SKM-1 treated with dmso at 0.1 percent for 144 hours (cell line): ENCODE results near the gene CEP112.

Experiments
- DNase-seq: peaks from one replicate; lab custom pipeline; 2025; ENCODE audit not compliant: unreplicated experiment; lab: John Stamatoyannopoulos, UW

The CEP112 gene

GRCh38 chr17:66211047-66211810 is 19.3 kb upstream of the CEP112 start:
- DNase-seq, result no peak

DNA sequence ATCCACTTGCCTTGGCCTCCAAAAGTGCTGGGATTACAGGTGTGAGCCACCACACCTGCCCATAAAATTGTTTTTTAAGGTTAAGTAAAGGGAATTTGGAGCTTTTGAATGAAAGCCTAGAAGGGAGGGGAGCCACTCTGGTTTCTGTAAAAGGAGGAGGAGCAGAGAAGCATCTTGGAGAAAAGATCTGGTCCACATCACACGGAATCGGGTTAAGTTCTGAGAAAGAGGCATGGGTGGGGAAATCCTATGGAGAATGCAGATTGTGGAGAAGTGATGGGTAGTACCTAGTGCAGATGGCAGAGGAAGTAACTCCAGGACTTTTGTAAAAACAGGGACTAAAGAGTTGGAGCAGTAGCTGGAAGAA is 18.3 kb upstream of the CEP112 start:
- no peak for DNase-seq

DNA sequence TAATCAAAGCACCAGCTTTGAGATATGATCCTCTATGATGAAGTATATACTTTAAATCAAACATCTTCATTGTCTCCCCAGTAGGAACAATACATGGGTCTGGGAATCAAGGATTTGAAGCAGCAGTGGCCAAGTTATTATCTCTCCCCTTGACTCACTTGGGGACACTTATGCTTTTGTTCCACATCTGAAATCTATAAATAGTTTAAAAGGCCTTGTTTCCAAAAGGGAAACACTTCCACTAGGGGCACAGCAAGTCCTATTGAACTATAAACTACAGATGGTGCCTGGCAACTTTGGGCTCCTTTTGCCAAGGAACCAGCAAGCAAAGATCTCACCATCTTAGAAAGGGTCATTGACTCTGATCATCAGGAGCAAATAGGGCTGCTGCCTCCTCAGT is 16.0 kb upstream of the CEP112 start:
- no peak for DNase-seq

GRCh38 chr17:66203274-66204015 is 11.5 kb upstream of the CEP112 start:
- DNase-seq, result no peak

- peak; percentile 14 for DNase-seq
Measured at GRCh38 chr17:66200685-66201092, 8.8 kb upstream of the CEP112 start.

GRCh38 chr17:66198242-66198641 is 6.3 kb upstream of the CEP112 start:
- DNase-seq, result no peak

GRCh38 chr17:66192378-66192687 is 400 bp upstream of the CEP112 start:
- DNase-seq, result no peak

GRCh38 chr17:66190738-66191592 is 968 bp downstream of the CEP112 start:
- DNase-seq, result no peak

DNA sequence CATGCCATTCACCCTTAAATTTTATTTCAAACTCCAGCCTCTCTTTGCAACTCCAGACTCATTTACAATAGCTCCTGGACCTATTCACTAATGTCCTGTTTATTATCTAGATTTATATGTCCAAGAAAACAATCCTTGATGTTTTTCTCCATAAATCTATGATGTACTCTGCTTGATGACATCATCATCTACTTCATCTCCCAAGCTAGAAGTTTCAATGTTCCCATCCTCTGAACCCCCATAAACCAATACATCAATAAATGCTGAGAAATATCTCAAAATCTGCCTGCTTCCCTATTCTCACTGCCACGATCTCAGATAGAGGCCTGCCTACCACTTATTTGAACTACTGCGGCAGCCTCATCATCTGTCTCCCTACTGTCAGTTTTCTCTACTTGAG is 4.2 kb downstream of the CEP112 start:
- DNase-seq, result no peak

GRCh38 chr17:66185862-66186261 is 6.1 kb downstream of the CEP112 start:
- no peak for DNase-seq

DNA sequence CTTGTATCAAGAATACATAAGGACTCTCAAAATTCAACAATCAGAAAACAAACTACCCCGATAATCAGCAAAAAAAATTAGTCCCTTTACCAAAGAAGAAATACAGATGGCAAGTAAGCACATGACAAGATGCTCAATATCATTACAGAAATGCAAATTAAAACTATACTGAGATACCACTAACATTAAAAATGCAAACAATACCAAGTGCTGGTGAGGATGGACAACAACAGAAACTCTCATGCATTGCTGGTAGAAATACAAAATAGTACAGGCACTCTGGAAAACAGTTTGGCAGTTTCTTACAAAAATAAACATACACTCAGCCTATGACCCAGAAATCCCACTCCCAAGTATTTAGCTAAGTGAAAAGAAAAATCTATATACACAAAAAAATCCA is 7.5 kb downstream of the CEP112 start:
- DNase-seq, result no peak

DNA sequence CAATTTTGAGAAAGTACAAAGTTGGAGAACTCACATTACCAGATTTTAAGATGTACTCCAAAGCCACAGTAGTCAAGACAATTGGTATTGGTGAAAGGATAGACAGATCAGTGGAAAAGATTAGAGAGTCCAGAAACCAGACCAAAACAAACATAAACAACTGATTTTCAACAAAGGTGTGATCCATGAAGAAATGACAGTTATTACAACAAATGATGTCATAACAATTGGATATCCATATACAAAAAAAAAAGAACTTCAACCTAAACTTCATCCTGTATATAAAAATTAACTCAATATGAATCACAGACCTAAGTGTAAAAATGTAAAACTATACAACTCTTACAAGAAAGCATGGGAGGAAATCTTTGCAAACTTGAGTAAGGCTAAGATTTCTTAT is 8.4 kb downstream of the CEP112 start:
- DNase-seq, result no peak

DNA sequence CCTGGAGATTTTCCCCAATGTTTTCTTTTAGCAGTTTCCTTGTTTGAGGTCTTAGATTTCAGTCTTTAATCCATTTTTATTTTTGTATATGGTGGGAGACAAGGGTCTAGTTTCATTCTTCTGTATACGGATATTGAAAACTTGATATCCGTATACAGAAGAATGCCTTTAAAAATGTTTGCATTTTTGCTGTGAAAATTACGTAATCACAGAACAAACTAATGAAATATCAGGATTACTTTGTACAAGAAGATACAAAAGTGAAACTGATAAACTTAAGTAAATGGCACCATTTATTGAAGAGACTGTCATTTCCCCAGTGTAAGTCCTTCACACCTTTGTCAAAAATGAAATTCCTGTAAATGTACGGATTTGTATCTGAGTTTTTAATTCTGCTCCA is 13.3 kb downstream of the CEP112 start:
- no peak for DNase-seq

DNA sequence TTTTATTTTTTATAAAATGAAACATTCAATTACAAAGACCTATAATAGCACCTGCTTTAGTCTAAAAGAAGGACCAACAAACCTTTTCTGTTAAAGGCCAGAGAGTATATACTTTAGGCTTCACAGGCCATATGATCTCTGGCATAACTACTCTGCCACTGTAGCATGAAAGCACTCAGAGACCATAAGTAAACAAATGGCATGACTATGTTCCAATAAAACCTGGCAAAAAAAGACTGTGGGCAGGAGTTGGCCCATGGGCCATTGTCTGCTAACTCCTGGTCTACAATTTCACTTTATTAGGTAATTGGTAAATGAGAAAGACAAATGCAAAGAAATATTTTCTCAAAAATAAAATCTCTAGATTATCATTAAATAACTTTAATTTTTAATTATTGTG is 14.9 kb downstream of the CEP112 start:
- no peak for DNase-seq

DNA sequence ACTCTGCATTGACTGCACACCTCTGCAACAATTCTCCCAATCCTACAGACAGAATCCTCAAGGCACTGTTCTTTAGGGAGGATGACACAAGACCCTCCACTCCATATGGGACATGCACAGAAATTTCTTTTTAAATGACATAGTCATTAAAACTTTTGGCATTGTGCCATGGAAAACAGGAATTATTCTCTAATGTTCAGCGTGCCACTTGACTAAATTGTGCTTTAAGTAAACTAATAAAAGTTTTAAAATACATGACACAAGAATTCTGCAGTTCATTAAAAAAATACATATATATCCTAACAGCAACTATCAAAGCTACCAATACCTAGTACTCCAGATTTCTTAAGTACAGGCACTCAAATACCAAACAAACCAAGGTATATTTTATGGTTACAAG is 16.0 kb downstream of the CEP112 start:
- DNase-seq, result no peak

GRCh38 chr17:66172691-66173223 is 19.2 kb downstream of the CEP112 start:
- no peak for DNase-seq

DNA sequence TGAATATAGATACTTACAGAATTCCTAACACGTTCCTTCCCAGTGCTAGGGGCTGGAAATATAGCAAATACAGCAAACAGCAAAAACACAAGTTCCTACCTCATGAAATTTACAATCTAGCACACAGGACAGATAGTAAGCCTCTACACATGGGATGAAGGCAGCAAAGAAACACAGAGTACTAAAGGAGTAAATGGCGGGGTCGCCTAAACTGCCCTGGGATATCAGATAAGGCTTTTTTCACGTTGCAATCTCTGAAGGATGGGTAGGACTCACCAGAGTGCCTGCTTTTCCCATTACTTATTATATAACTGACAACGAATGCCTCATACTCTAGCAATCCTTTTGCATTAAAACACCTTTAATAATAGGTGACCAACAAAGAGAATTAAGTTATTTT is 19.8 kb downstream of the CEP112 start:
- no peak for DNase-seq

GRCh38 chr17:66171692-66172091 is 20.2 kb downstream of the CEP112 start:
- DNase-seq, result no peak

DNA sequence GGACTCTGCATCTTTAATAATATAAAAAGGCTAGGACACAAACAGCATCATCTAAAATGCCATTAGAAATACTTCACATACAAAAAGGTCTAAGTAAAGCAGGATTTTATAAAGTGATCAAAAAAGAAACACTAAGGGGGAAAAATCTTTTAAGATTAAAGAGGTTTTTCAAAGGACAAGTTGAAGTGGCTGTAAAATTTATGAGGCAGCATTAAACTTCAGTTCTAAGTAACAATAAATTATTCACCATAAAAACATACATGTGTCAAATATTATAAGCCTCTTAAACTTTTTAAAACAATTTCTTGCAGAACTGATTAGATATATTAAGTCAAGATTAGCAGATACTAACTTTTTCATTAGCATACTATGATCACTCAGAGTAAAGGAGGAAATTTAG is 20.8 kb downstream of the CEP112 start:
- DNase-seq, result no peak

- DNase-seq, result no peak
Measured at GRCh38 chr17:66169839-66170238, 22.1 kb downstream of the CEP112 start.

GRCh38 chr17:66167189-66167815 is 24.6 kb downstream of the CEP112 start:
- no peak for DNase-seq
